HG02642 (cell line): Measurements from ENCODE around the gene CPZ.
"Not testable (repeated sequence)": the region's sequence is repeated elsewhere in the genome, so short reads cannot be mapped to it uniquely, and the experiment has no call there.

ENCODE experiments used
- ATAC-seq: cut with Tn5 transposase; IDR thresholded peaks from one replicate; pipeline ENCODE4 v1.9.1; 2021; ENCODE audit warnings: mild to moderate bottlenecking; ENCODE audit not compliant: unreplicated experiment, poor library complexity

The CPZ gene

GRCh38 chr4:8647626-8648025 lies 55.1 kb downstream of the CPZ start:
- ATAC-seq: no peak

- no peak for ATAC-seq
These were observed 55.7 kb downstream of the CPZ start for GRCh38 chr4:8648296-8648695.

GRCh38 chr4:8648816-8649630 lies 56.5 kb downstream of the CPZ start:
- no peak for ATAC-seq

GRCh38 chr4:8649631-8650361 lies 57.2 kb downstream of the CPZ start:
- no peak for ATAC-seq

GRCh38 chr4:8651661-8652180 lies 59.2 kb downstream of the CPZ start:
- no peak for ATAC-seq

- no peak for ATAC-seq
These were observed 59.9 kb downstream of the CPZ start for GRCh38 chr4:8652181-8653078.

GRCh38 chr4:8653326-8654000 lies 60.9 kb downstream of the CPZ start:
- no peak for ATAC-seq

GRCh38 chr4:8654139-8654538 lies 61.6 kb downstream of the CPZ start:
- not testable (repeated sequence) for ATAC-seq

- no peak for ATAC-seq
These were observed 63.0 kb downstream of the CPZ start for GRCh38 chr4:8655411-8656184.

GRCh38 chr4:8656185-8656517 lies 63.6 kb downstream of the CPZ start:
- no peak for ATAC-seq

GRCh38 chr4:8656711-8657380 lies 64.3 kb downstream of the CPZ start:
- no peak for ATAC-seq

- no peak for ATAC-seq
These were observed 65.0 kb downstream of the CPZ start for GRCh38 chr4:8657381-8658088.

GRCh38 chr4:8662776-8663175 lies 70.2 kb downstream of the CPZ start:
- ATAC-seq: no peak

GRCh38 chr4:8664031-8664805 lies 71.7 kb downstream of the CPZ start:
- no peak for ATAC-seq

- no peak for ATAC-seq
These were observed 72.4 kb downstream of the CPZ start for GRCh38 chr4:8664976-8665375.

- ATAC-seq: no peak
These were observed 73.1 kb downstream of the CPZ start for GRCh38 chr4:8665406-8666360.
